Measurements from ENCODE around the gene TIMM44. TPM values are rescaled to one million over a fixed set of nuclear protein-coding genes. Genes with fewer than 3 reads are reported as not detected.

The TIMM44 gene
- total RNA-seq, 4 donors from 2014 or later, result 55.5 to 211 (median 80.7) TPM

DNA sequence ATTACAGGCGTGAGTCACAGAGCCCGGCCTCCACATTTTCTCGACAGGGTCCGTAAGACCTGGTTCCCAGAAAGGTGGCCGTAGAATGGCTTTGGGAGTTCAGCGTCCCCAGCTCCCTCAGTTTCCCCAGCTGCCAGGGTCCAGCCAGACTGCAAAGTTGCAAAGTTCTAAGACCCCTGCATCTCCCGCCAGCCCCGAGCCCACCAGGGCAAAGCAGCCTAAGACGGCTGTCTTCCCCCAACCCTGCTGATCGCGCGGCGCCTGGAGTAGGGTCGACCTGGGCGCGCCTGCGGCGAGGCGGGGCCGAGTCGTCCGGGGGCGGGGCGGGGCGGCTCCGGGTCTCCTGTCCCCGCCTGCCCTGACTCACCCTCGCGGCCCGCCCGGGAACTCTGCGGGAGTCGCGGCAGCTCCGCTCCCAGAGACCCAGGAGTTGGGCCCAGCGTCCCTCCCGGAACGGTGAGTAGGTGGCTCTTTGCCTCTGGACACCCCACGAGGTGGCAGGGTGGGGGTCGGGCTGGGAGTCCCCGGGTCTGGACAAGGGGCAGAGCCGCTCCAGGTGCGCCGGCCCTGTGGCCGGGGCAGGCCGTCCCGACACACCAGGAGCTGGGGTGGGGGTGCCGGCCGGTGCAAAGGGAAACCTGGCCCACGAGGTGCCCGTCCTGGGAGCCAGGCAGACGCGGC, 55.2 kb downstream of the TIMM44 start, which contains the start of gene LRRC8E:
TSS of gene LRRC8E (plus strand) at position 366 of the 681 bp plus-strand sequence. CDS start 7,094 bp downstream, outside the sequence.
- Histone ChIP-seq H3K27ac (no peak within 1 kb of the TSS), H3K27me3 (peaks cover 0 to 10% of the 10 kb centered on the region in 2 donors), H3K4me3 (peak within 1 kb of the TSS in 2 of 4 donors; percentile 53 to 56), H3K36me3 (no peaks in the 10 kb centered on the region), H3K9me3 (no peaks in the 10 kb centered on the region), H3K4me1 (peaks cover 0 to 12% (median 0%) of the 10 kb centered on the region in 4 donors)
- TF ChIP-seq POLR2A (IDR thresholded peaks at IDR 0.05) (no peak), CTCF (IDR thresholded peaks at IDR 0.05) (no peak)
- DNase-seq, result peak in 2 of 3 donors; percentile 79 to 86

- TF ChIP-seq CTCF (IDR thresholded peaks at IDR 0.05) (no peak), POLR2A (IDR thresholded peaks at IDR 0.05) (no peak)
Observed at GRCh38 chr19:7887408-7888144, 55.9 kb downstream of the TIMM44 start.

GRCh38 chr19:7885818-7886217, 57.6 kb downstream of the TIMM44 start:
- peaks cover 0 to 10% of the 10 kb centered on the region in 2 donors for H3K27me3 ChIP-seq
- H3K9me3 ChIP-seq, result no peaks in the 10 kb centered on the region
- no peaks in the 10 kb centered on the region for H3K36me3 ChIP-seq
- DNase-seq, result no peak
- peaks cover 0 to 12% (median 0%) of the 10 kb centered on the region in 4 donors for H3K4me1 ChIP-seq
- no peak overlapping the region for H3K27ac ChIP-seq
- H3K4me3 ChIP-seq, result no peak overlapping the region
- no peak for TF ChIP-seq POLR2A (IDR thresholded peaks at IDR 0.05)
- no peak for TF ChIP-seq CTCF (IDR thresholded peaks at IDR 0.05)

More at GRCh38 chr19:7887408-7888144, 55.9 kb downstream of the TIMM44 start:
- no peak for DNase-seq
- Histone ChIP-seq H3K27me3 (peaks cover 0 to 10% of the 10 kb centered on the region in 2 donors), H3K27ac (no peak overlapping the region), H3K36me3 (no peaks in the 10 kb centered on the region), H3K9me3 (no peaks in the 10 kb centered on the region), H3K4me3 (peak overlapping the region in 1 of 4 donors; percentile 56), H3K4me1 (peaks cover 0 to 12% (median 0%) of the 10 kb centered on the region in 4 donors)

GRCh38 chr19:7883796-7884570, 59.5 kb downstream of the TIMM44 start:
- DNase-seq, result no peak
- H3K9me3 ChIP-seq, result no peaks in the 10 kb centered on the region
- H3K27me3 ChIP-seq, result peaks cover 0 to 10% of the 10 kb centered on the region in 2 donors
- no peak overlapping the region for H3K27ac ChIP-seq
- TF ChIP-seq CTCF (IDR thresholded peaks at IDR 0.05) (no peak), POLR2A (IDR thresholded peaks at IDR 0.05) (no peak)
- no peaks in the 10 kb centered on the region for H3K36me3 ChIP-seq
- no peak overlapping the region for H3K4me3 ChIP-seq
- peaks cover 0 to 11% (median 0%) of the 10 kb centered on the region in 4 donors for H3K4me1 ChIP-seq

DNA sequence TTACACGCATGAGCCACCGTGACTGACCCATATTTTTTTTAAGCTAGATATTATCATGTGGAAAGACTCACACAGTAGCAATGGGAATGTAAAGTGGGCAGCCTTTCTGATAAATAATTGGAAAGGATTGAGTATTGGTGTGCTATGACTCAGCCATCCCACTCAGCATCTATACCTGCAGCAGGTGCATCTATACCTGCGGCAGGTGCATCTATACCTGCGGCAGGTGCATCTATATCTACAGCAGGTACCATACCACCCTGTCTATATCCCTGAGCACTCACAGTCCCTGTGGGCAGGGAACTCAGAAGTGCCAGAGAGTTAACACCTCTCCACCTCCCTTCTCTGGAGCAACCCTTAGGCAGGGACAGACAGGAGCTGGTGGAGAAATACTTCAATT, 60.4 kb downstream of the TIMM44 start:
- Histone ChIP-seq H3K27ac (no peak overlapping the region), H3K36me3 (no peaks in the 10 kb centered on the region)

More for the DNA sequence above, 60.4 kb downstream of the TIMM44 start:
- TF ChIP-seq CTCF (IDR thresholded peaks at IDR 0.05) (no peak), POLR2A (IDR thresholded peaks at IDR 0.05) (no peak)
- H3K9me3 ChIP-seq, result no peaks in the 10 kb centered on the region
- peaks cover 0 to 2% (median 0%) of the 10 kb centered on the region in 4 donors for H3K4me1 ChIP-seq
- H3K4me3 ChIP-seq, result no peak overlapping the region
- peaks cover 0 to 3% of the 10 kb centered on the region in 2 donors for H3K27me3 ChIP-seq
- DNase-seq, result no peak
